GM19099 (cell line): ENCODE measurements around the gene SLC25A15.

ENCODE experiments used
- POLR2A ChIP-seq: IDR thresholded peaks from 3 replicates; pipeline ENCODE4 v1.6.1; 2011; ENCODE audit warnings: low read depth; ENCODE audit not compliant: insufficient read length; ENCODE audit errors: extremely low read depth

The SLC25A15 gene

DNA sequence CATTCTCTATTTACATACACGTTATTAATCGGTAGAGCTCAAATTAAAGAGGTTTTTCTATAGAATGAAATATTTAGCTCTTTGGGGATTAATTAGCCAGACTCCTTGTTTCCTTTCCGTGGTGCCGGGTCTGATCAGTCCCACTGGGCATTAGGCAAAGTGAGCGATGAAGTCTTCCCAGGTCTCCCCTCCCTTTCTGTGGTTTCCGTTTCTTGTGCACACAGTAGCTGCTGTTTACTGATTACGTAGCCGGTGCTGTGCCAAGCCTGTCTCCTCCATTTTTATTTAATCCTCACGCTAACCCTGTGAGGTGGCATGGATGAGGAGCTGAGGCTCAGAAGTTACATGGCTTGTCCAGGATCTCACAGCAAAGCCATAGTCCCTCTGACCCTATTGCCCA is 9.0 kb downstream of the SLC25A15 start:
- TF ChIP-seq POLR2A = no peak

DNA sequence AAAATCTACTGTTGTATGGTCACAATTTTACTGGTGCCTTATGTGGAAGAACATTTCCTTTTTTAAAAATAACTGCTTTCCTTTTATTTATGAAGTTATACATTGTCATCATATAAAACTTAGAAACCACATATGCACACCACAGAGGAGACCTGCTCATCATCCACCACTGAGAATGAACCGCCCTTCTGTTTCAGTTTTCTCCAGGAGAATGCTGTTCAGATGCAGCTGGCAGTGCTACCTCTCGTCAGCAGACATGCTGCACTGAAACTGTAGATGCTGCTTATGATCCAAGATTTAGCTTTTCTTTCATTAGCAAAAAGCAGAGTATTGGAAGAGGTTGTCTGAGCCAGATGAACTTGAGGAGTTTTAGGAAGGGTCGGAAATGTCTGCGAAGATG is 10.1 kb downstream of the SLC25A15 start:
- TF ChIP-seq POLR2A = no peak

GRCh38 chr13:40800559-40800958 is 11.1 kb downstream of the SLC25A15 start:
- TF ChIP-seq POLR2A = no peak

GRCh38 chr13:40801255-40802217 is 12.1 kb downstream of the SLC25A15 start:
- TF ChIP-seq POLR2A = no peak

DNA sequence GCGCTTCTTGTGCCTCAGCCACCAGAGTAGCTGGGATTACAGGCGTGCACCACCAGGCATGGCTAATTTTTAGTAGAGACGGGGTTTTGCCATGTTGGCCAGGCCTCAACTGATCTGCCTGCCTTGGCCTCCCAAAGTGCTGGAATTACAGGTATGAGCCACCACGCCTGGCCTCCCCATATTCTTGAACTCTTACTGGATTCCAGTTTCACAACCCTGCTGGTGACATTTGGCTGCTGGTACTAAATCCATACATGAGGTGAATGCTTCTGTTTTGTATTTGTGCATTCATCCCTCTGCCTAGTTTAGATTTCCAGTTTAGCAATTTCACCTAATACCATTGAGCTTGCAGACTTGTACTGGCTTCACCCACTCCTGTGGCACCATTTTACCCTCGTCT is 13.9 kb downstream of the SLC25A15 start:
- TF ChIP-seq POLR2A = no peak

DNA sequence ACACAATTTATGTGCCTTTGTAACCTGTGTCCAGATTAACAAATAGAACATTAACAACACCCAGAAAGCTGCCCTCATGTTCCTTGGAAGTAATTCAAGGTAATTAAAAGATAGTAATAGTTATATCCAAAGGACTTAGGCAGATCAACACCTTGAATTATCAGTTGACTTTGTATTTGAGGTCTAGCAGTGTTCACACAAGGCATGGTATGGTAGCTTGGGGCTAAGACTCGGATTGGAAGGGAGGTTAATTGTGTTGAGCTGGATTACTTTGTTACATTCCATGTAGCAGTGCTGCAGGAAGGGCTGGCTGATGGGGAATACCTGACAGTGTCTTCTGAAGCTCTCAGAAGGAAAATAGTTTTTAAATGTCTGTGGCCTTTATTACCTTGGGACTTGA is 16.8 kb downstream of the SLC25A15 start:
- no peak for TF ChIP-seq POLR2A

GRCh38 chr13:40809471-40809870 is 20.1 kb downstream of the SLC25A15 start:
- TF ChIP-seq POLR2A = no peak

DNA sequence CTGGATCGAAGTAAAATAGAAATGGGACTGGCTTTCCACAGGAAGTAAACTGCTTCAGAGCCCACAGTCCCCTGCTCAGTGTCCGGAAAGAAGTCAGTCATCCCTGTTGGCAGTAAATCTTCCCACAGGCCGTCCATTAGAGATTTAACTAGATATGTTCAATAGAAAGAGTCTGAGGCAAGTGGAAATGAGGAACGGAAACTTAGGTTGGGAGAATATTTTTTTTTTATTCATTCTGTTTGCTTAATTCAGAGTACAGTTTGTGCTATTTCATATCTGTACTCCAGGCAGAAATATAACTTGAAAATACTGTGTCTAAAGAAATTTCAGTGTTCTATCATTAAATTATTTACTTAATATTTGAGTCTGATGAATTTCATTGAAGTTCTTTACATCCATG is 22.7 kb downstream of the SLC25A15 start:
- TF ChIP-seq POLR2A = no peak

GRCh38 chr13:40812724-40813445 is 23.5 kb downstream of the SLC25A15 start:
- TF ChIP-seq POLR2A = no peak

- no peak for TF ChIP-seq POLR2A
These were observed 24.4 kb downstream of the SLC25A15 start for GRCh38 chr13:40813667-40814454.

- TF ChIP-seq POLR2A = no peak
These were observed 25.4 kb downstream of the SLC25A15 start for GRCh38 chr13:40814803-40815202.

- no peak for TF ChIP-seq POLR2A
These were observed 29.5 kb downstream of the SLC25A15 start for GRCh38 chr13:40818926-40819325.

DNA sequence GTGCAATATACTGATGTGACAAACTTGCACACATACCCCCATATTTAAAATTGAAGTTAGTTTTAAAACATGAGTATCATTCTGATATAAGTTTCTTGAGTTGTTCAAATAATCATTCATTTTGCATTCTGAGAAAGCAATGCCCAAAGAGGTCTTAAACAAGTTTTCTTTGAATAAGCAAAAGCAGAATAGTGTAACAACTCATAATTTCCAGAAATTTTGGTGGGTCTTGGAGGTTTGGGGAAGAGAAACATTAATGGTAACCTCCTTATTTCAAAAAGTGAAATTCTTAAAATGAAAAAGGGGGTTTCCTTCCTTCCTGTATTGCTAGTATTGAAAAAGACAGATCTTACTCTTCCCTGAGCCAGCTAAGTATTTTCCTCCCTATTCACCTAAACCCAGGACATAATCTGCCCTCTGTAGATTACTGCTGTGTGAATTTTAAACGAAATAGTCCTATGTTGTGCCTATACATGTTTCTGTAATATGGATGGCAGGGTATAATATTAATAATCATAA is 30.4 kb downstream of the SLC25A15 start:
- no peak for TF ChIP-seq POLR2A
